OCI-LY1 (cell line): ENCODE results near the gene B4GALT4.

Experiments used
- EZH2 ChIP-seq: fragments of 200-600 bp; sonication (generic), shearing (Covaris generic); IDR thresholded peaks from 2 replicates; pipeline ENCODE4 v1.8.0; 2017; ENCODE audit warnings: borderline replicate concordance, mixed run types, mild to moderate bottlenecking, antibody characterized with exemption, low read length, moderate library complexity, mixed read lengths
- TF ChIP-seq, protein P1 (sequence below): fragments of 200-600 bp; sonication (generic), shearing (Covaris generic); IDR thresholded peaks from 2 replicates; pipeline ENCODE4 v1.5.1; 2017; ENCODE audit warnings: mild to moderate bottlenecking, antibody characterized with exemption, low read length, moderate library complexity, mixed read lengths

DNA sequence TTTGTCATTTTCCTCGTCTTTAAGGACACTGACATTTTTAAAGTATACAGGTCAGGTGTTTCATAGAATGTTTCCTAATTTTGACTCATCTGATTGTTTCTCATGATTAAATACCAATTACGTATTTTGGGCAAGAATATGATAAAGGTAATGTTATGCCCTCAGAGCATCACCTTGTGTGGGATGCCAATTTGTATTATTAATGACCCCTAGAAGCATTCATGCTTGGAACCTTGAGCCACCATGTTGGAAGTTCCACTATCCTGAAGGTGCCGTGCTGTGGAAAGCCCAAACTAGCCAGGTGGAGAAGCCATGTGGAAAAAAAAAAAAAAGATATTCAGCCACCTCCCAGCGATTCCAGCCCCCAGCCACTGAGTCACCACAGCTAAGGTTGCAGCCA is 19.1 kb upstream of the B4GALT4 start:
- TF ChIP-seq, protein P1, sequence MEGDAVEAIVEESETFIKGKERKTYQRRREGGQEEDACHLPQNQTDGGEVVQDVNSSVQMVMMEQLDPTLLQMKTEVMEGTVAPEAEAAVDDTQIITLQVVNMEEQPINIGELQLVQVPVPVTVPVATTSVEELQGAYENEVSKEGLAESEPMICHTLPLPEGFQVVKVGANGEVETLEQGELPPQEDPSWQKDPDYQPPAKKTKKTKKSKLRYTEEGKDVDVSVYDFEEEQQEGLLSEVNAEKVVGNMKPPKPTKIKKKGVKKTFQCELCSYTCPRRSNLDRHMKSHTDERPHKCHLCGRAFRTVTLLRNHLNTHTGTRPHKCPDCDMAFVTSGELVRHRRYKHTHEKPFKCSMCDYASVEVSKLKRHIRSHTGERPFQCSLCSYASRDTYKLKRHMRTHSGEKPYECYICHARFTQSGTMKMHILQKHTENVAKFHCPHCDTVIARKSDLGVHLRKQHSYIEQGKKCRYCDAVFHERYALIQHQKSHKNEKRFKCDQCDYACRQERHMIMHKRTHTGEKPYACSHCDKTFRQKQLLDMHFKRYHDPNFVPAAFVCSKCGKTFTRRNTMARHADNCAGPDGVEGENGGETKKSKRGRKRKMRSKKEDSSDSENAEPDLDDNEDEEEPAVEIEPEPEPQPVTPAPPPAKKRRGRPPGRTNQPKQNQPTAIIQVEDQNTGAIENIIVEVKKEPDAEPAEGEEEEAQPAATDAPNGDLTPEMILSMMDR, result no peak
- no peak for TF ChIP-seq EZH2
